Fibroblast of skin of left quadriceps (primary cell): Measurements from ENCODE around the gene GPLD1.

ENCODE experiments used
- DNase-seq, 2 experiments: peaks; one replicate each; pipeline ENCODE4 v3.0.0-alpha.2; 2013; ENCODE audit warnings: low read depth in 2 of 2

Gene GPLD1

DNA sequence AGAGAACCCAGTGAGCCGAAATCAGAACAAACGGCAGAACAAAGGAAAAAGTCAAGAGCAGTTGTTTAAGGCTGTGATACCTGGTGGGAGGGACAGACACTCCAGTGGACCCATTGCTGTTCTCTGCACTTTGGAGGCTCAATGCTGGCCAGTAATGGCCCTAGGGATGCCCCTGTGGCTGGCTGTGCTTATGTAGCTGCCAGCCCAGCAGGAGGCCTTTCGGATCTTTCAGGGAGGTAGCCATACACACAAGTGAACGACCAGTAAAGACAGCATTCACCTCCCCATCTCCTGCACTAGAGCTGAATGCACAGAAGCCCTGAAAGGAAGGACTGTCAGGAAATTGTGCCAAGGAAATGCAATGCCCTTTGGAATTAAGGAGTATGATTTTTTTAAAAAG lies 34.3 kb downstream of the GPLD1 start:
- DNase-seq, result no peak

GRCh38 chr6:24454452-24454851 lies 34.9 kb downstream of the GPLD1 start:
- no peak for DNase-seq

GRCh38 chr6:24453921-24454320 lies 35.5 kb downstream of the GPLD1 start:
- DNase-seq, result no peak

DNA sequence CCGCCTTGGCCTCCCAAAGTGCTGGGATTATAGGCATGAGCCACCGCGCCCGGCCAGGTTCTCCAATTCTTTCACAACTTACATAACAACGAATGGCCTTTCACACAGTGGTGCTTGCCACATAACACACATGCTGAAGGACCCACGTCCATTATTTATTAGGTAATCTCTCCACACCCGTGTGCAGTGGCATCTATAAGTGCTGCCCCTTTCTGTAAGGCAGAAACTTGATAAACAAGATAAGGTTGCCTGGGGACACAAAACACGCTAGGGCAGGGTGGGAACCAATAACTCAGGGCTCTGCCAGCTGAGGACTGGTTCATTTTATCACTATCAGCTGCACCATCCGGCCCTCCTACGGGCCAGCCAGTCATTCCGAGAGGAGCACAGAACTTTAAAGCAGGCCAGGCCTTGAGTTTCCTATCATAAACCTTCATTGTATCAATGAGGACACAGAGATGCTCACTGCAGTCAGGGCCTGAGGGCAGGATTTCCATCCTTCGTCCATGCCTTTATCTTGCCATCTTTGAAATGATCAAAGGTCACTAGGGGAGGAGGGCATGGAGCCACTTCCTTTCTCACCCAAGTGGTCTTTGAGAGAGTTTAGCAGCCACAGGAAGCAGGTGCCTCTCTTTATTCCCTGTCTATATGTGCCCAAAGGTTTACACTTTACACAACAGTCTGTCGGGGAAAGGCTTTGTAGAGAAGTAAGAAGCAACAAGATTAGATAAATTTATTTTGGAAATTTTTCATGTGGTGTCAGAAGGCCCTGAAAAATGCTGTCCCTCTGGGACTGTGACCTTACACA lies 37.6 kb downstream of the GPLD1 start:
- DNase-seq, result no peak

- no peak for DNase-seq
These were observed 40.4 kb downstream of the GPLD1 start for GRCh38 chr6:24448828-24449525.

- no peak for DNase-seq
These were observed 41.0 kb downstream of the GPLD1 start for GRCh38 chr6:24448396-24448795.

DNA sequence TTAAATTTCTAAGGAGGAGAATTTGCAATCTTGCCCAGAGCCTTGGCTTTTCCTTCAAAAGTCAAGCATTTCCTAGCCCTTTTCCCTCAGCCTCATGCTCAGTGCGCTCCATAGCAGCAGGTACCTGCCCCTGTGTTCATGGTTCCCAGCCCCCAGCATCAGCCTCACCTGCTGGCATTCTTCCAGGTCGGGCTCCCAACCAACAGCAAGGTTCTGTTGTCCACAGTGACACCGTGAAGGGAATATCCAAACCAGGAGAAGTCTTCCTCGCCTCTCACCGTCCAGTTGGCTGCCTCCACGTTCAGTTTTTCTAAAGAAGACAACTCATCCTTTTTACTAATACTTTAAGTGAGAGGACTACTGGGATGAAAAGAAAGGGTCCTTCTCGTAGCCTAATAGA lies 42.7 kb downstream of the GPLD1 start:
- DNase-seq, result no peak

GRCh38 chr6:24445704-24446103 lies 43.7 kb downstream of the GPLD1 start:
- no peak for DNase-seq

- no peak for DNase-seq
These were observed 44.8 kb downstream of the GPLD1 start for GRCh38 chr6:24444588-24444987.

GRCh38 chr6:24441599-24441904 lies 47.8 kb downstream of the GPLD1 start:
- DNase-seq, result no peak

GRCh38 chr6:24440897-24441598 lies 48.3 kb downstream of the GPLD1 start:
- no peak for DNase-seq

DNA sequence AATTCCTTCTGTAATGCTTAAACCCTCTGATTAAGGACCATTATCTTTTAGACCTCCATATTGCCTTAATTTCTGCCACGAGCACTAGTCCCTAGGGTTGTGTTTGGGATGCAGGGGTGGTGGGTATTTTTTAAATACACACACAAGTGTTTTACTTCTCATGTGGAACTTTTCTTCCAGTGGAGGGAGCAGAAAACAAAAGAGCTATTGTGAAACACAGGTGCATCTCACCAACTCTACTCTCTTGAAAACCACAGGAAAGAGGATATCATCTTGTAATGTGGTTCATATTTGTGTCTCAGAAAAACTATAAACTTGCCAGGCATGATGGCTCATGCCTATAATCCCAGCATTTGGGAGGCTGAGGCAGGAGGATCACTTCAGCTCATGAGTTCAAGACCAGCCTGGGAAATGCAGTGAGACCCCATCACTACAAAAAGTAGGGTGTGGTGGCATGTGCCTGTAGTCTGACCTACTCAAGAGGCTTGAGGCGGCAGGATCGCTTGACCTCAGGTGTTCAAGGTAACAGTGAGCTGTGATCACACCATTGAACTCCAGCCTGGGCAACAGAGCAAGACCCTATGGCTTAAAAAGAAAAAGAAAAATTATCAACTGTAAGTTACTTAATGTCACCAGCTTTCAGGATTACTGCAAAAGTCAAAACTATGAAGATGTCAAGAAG lies 49.4 kb downstream of the GPLD1 start:
- DNase-seq, result no peak

GRCh38 chr6:24436979-24437378 lies 52.4 kb downstream of the GPLD1 start:
- DNase-seq, result no peak

DNA sequence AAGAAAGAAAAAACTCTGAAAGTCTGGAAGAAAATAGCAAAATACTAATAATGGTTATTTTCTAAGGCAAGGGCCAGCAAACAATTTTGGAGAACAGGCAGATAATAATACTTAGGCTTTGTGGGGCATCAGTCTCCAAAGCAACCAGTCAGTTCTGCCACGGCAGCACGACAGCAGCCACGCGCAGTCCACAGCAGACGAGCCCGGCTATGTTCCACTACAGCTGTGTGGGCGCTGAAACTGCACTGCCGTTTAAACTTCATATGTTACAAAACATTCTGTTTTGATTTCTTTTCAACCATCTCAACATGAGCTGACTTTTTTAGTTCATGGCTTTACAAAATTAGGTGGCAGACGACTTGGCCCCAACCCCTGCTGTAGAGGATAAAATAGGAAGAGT lies 56.8 kb downstream of the GPLD1 start:
- DNase-seq, result no peak

- peak in 1 of 2 experiments; percentile 16 for DNase-seq
These were observed 58.3 kb downstream of the GPLD1 start for GRCh38 chr6:24431045-24431451.

DNA sequence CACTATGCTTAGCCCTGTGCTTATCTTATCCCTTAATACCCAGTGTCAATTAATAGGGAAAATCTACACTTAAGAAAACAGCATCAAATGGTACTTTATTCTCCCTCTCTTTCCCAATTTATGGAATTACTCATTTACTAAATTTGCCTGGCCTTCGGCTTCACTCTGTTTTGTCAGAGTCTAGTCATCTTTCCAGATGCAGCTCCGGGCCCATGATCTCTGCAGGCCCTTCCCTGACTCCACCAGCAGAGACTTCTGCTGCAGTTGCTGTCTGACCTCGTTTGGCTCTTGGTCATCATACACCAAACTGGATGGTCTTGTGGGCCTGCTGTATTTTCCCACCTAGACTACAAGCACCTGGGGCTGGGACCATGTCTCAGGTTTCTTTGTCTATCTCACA lies 59.3 kb downstream of the GPLD1 start:
- no peak for DNase-seq

GRCh38 chr6:24429146-24429545 lies 60.2 kb downstream of the GPLD1 start:
- DNase-seq, result no peak

DNA sequence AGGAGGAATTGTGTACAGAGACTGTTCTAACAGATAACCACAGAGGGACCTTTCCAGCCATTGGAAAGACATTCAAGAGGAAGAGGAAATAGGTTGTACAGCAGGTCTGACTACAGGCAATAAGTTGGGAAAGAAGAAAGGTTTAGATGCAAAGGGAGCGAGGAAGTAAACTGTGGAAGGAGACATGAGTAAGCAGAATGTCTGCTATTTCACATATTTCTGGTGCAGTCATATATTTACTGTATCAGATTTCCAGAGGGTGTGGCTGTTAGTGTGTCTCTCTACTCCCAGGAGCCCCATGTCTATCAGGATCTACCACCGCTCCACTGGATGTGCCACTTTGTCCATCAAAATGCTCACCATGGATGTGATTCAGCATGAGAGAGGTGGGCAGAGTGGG lies 60.8 kb downstream of the GPLD1 start:
- DNase-seq, result no peak

DNA sequence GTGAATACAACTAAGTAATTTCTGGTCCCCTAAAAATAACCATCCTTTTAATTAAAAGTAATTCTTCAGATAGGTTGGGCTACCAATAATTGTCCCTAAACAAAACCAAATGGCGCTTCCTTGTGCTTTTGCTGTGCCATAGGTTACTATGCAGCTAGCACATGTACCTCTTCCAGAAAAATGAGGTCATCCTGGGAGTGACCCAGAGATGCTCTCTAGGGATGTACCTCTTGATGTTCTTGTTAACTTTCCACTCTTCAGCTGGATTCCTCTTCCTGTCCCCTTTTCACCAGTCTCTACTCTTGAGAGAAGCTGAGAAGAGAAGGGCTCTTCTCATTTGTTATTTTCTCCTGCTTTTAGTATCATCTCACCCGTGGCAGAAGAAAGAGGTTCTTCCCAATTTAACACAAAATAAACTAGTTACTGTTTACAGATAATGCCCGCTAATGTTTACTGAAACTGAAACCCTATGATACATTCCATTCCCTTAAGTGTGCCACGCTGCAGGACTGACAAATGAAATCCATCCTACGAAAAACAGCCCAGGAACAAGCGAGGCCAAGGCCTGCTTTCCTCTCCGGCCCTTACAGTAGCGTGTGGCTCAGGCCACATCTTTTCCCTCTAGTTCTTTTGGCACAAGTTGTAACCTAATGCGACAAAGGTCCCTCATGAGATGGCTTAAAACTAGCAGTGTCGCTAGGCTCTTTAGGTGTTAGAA lies 62.5 kb downstream of the GPLD1 start:
- DNase-seq, result no peak

GRCh38 chr6:24425091-24425490 lies 64.3 kb downstream of the GPLD1 start:
- DNase-seq, result no peak

DNA sequence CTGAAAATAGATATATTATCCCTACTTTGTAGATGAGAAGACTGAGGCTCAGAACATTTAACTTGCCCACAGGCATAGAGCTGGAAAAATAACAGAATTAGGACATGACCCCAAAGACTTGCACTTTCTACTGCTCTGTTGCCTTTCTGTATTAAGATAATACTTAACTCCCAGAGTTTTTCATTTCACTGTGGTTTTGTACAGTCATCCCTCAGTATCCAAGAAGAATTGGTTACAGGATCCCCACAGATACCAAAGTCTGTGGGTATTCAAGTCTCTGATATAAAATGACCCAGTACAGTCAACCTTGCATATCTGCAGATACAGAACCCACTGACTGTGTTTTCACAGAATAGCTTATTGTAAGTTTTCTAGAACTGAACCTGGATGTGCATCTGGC lies 69.9 kb downstream of the GPLD1 start:
- DNase-seq, result no peak

DNA sequence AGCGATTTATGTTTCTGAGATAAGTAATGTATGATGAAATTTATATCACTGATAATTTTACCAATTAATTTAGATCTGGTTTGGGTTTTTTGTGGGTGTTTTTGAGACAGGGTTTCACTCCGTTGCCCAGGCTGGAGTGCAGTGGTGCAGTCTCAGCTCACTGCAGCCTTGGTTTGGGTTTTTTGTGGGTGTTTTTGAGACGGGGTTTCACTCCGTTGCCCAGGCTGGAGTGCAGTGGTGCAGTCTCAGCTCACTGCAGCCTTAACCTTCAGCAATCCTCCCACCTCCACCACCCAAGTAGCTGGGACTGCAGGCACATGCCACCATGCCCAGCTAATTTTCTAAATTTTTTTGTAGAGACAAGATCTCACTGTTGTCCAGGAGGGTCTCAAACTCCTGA lies 73.6 kb downstream of the GPLD1 start:
- DNase-seq, result no peak
